H9 (cell line): ENCODE results near the gene PRMT6. TPM values are rescaled to one million over a fixed set of nuclear protein-coding genes. Genes with fewer than 3 reads are reported as not detected.

Experiments
- DNase-seq: peaks from one replicate; pipeline ENCODE4 v3.0.0-alpha.2; 2017
- H2AFZ ChIP-seq: one replicate; pipeline ENCODE4 v1.6.1; 2013; ENCODE audit warnings: mild to moderate bottlenecking, low read length, control low read depth, moderate library complexity
- H2AK5ac ChIP-seq: 2 replicates; pipeline ENCODE4 v1.6.1; 2013; ENCODE audit warnings: low read length, control low read depth, mixed read lengths; ENCODE audit not compliant: insufficient read length
- H2BK120ac ChIP-seq: one replicate; pipeline ENCODE4 v1.6.1; 2013; ENCODE audit warnings: low read depth, mild to moderate bottlenecking, low read length, control low read depth, inconsistent platforms; ENCODE audit not compliant: poor library complexity, severe bottlenecking
- H2BK12ac ChIP-seq: 2 replicates; pipeline ENCODE4 v1.6.1; 2013; ENCODE audit warnings: low read length, control low read depth, mixed read lengths, low read depth; ENCODE audit not compliant: insufficient read length
- H2BK15ac ChIP-seq: 2 replicates; pipeline ENCODE4 v1.6.1; 2013; ENCODE audit warnings: low read depth, low read length, control low read depth
- H2BK20ac ChIP-seq: one replicate; pipeline ENCODE4 v1.6.1; 2013; ENCODE audit warnings: low read depth, mild to moderate bottlenecking, low read length, control low read depth, inconsistent platforms; ENCODE audit not compliant: poor library complexity, severe bottlenecking
- H2BK5ac ChIP-seq: 2 replicates; pipeline ENCODE4 v1.6.1; 2013; ENCODE audit warnings: low read length, control low read depth, mixed read lengths; ENCODE audit not compliant: insufficient read length
- H3K14ac ChIP-seq: 2 replicates; pipeline ENCODE4 v1.6.1; 2013; ENCODE audit warnings: low read length, control low read depth; ENCODE audit not compliant: insufficient read depth
- H3K18ac ChIP-seq: 2 replicates; pipeline ENCODE4 v1.6.1; 2013; ENCODE audit warnings: low read depth, mild to moderate bottlenecking, mixed read lengths, low read length, control low read depth; ENCODE audit not compliant: insufficient read length
- H3K23ac ChIP-seq: 2 replicates; pipeline ENCODE4 v1.6.1; 2013; ENCODE audit warnings: low read length, control low read depth, mixed read lengths, low read depth; ENCODE audit not compliant: insufficient read length
- H3K23me2 ChIP-seq: 2 replicates; pipeline ENCODE4 v1.6.1; 2013; ENCODE audit warnings: low read depth, mild to moderate bottlenecking, mixed read lengths, low read length, control low read depth; ENCODE audit not compliant: insufficient read length, poor library complexity, severe bottlenecking
- H3K27ac ChIP-seq: 2 replicates; pipeline ENCODE4 v1.5.1; 2013; ENCODE audit warnings: low read length, control low read depth, mixed read lengths, low read depth; ENCODE audit not compliant: insufficient read length
- H3K27me3 ChIP-seq: 2 replicates; pipeline ENCODE4 v1.6.1; 2013; ENCODE audit warnings: low read length, control low read depth, inconsistent platforms; ENCODE audit not compliant: insufficient read depth
- H3K4ac ChIP-seq: 2 replicates; pipeline ENCODE4 v1.6.1; 2013; ENCODE audit warnings: low read depth, mild to moderate bottlenecking, control low read depth, inconsistent platforms, low read length, moderate library complexity
- H3K4me1 ChIP-seq: 2 replicates; pipeline ENCODE4 v1.6.1; 2013; ENCODE audit warnings: low read length, control low read depth, inconsistent platforms; ENCODE audit not compliant: insufficient read depth
- H3K4me2 ChIP-seq: 2 replicates; pipeline ENCODE4 v1.6.1; 2013; ENCODE audit warnings: low read length, control low read depth, mixed read lengths; ENCODE audit not compliant: insufficient read length, insufficient read depth
- H3K56ac ChIP-seq: 2 replicates; pipeline ENCODE4 v1.6.1; 2013; ENCODE audit warnings: low read depth, mild to moderate bottlenecking, mixed read lengths, low read length, control low read depth; ENCODE audit not compliant: insufficient read length
- H3K79me1 ChIP-seq: 2 replicates; pipeline ENCODE4 v1.6.1; 2013; ENCODE audit warnings: low read depth, mild to moderate bottlenecking, moderate library complexity, low read length, control low read depth, inconsistent platforms; ENCODE audit not compliant: insufficient read depth, poor library complexity, severe bottlenecking
- H3K79me2 ChIP-seq: 2 replicates; pipeline ENCODE4 v1.6.1; 2013; ENCODE audit warnings: low read length, control low read depth, inconsistent platforms; ENCODE audit not compliant: insufficient read depth
- H3K9ac ChIP-seq: 2 replicates; pipeline ENCODE4 v1.6.1; 2013; ENCODE audit warnings: low read length, control low read depth, mixed read lengths; ENCODE audit not compliant: insufficient read length; ENCODE audit errors: extremely low read depth
- H3K9me3 ChIP-seq: one replicate; pipeline ENCODE4 v1.6.1; 2013; ENCODE audit warnings: low read depth, low read length, inconsistent platforms; ENCODE audit not compliant: control insufficient read depth
- H3T11ph ChIP-seq: one replicate; pipeline ENCODE4 v1.6.1; 2013; ENCODE audit warnings: mild to moderate bottlenecking, low read length, control low read depth, inconsistent platforms
- H4K20me1 ChIP-seq: one replicate; pipeline ENCODE4 v1.6.1; 2013; ENCODE audit not compliant: control insufficient read depth, insufficient read length, insufficient read depth
- H4K5ac ChIP-seq: 2 replicates; pipeline ENCODE4 v1.6.1; 2013; ENCODE audit warnings: low read depth, mild to moderate bottlenecking, mixed read lengths, low read length, control low read depth; ENCODE audit not compliant: insufficient read length
- H4K8ac ChIP-seq: replicated peaks from 2 replicates; pipeline ENCODE4 v1.6.1; 2013; ENCODE audit warnings: low read length, control low read depth, mixed read lengths, low read depth; ENCODE audit not compliant: insufficient read length
- H4K91ac ChIP-seq: 2 replicates; pipeline ENCODE4 v1.6.1; 2013; ENCODE audit warnings: low read depth, mild to moderate bottlenecking, moderate library complexity, mixed read lengths, low read length, control low read depth; ENCODE audit not compliant: insufficient read length
- H3K27ac Mint-ChIP-seq, 3 experiments: 2 replicates in 2 of 3; 3 replicates in 1 of 3; pipeline ENCODE4 v1.8.0; 2020 to 2021; ENCODE audit warnings: mixed read lengths in 3 of 3, mild to moderate bottlenecking in 1 of 3, moderate library complexity in 1 of 3
- H3K27me3 Mint-ChIP-seq: 2 replicates; pipeline ENCODE4 v1.8.0; 2021; ENCODE audit warnings: low read depth, mild to moderate bottlenecking, moderate library complexity, mixed read lengths
- H3K36me3 Mint-ChIP-seq, 3 experiments: 2 replicates in 2 of 3; 3 replicates in 1 of 3; pipeline ENCODE4 v1.8.0; 2020 to 2021; ENCODE audit warnings: low read depth in 3 of 3, mixed read lengths in 3 of 3; ENCODE audit not compliant: insufficient read depth in 1 of 3
- H3K4me1 Mint-ChIP-seq, 2 experiments: 2 replicates each; pipeline ENCODE4 v1.8.0; 2020; ENCODE audit warnings: mixed read lengths in 2 of 2
- H3K4me3 Mint-ChIP-seq, 2 experiments: 2 replicates in 1 of 2; 3 replicates in 1 of 2; pipeline ENCODE4 v1.8.0; 2020 to 2021; ENCODE audit warnings: mild to moderate bottlenecking in 2 of 2, mixed read lengths in 2 of 2, moderate library complexity in 1 of 2
- H3K9me3 Mint-ChIP-seq, 2 experiments: 2 replicates in 1 of 2; 3 replicates in 1 of 2; pipeline ENCODE4 v1.8.0; 2020; ENCODE audit warnings: mild to moderate bottlenecking in 2 of 2, mixed read lengths in 2 of 2, moderate library complexity in 1 of 2
- CTCF ChIP-seq: fragments of 200-600 bp; sonication (generic); conservative IDR thresholded peaks from 3 replicates; pipeline ENCODE4 v1.8.0; 2021; ENCODE audit warnings: antibody characterized with exemption, mild to moderate bottlenecking
- WGBS: extraction: QIAGEN DNeasy Blood & Tissue Kit; methylation state at CpG from one replicate; pipeline ENCODE4 v1.1.7; 2013; ENCODE audit warnings: missing lambda C conversion rate, low lambda C conversion rate, mixed read lengths; ENCODE audit not compliant: insufficient read length; ENCODE audit errors: extremely low coverage; 5-methylcytosine and 5-hydroxymethylcytosine counted together
- total RNA-seq: library from RNA; stranded (reverse); gene quantifications from 2 replicates; pipeline ENCODE4 v1.2.1, GENCODE V29; 2021

Gene PRMT6
- total RNA-seq, 1 experiment from 2014 or later = 37.5 TPM

GRCh38 chr1:107105914-107106313 lies 49.4 kb downstream of the PRMT6 start:
- no peak overlapping the region for H2BK5ac ChIP-seq
- Mint-ChIP-seq H3K27ac (no peak overlapping the region), H3K36me3 (no peaks in the 10 kb centered on the region), H3K4me3 (no peak overlapping the region), H3K9me3 (no peaks in the 10 kb centered on the region), H3K27me3 (no peaks in the 10 kb centered on the region), H3K4me1 (peaks cover 7 to 10% of the 10 kb centered on the region in 2 experiments)
- H3K14ac ChIP-seq = no peak overlapping the region
- no peaks in the 10 kb centered on the region for H3K23me2 ChIP-seq
- H4K20me1 ChIP-seq = no peaks in the 10 kb centered on the region
- H2BK12ac ChIP-seq = no peak overlapping the region
- H3K9ac ChIP-seq = no peak overlapping the region
- H4K91ac ChIP-seq = no peak overlapping the region
- no peak overlapping the region for H3K4me2 ChIP-seq
- DNase-seq = no peak
- no peak for TF ChIP-seq CTCF
- no peaks in the 10 kb centered on the region for H3K4me1 ChIP-seq
- H3K79me1 ChIP-seq = no peaks in the 10 kb centered on the region
- WGBS = no CpG with 5 or more reads among the region's 3 CpGs
- H3K27ac ChIP-seq = no peak overlapping the region
- no peaks in the 10 kb centered on the region for H3K79me2 ChIP-seq
- no peak overlapping the region for H3K4ac ChIP-seq
- no peak overlapping the region for H2BK15ac ChIP-seq
- H4K5ac ChIP-seq = no peak overlapping the region
- H3K9me3 ChIP-seq = no peaks in the 10 kb centered on the region
- H3K27me3 ChIP-seq = no peaks in the 10 kb centered on the region
- H2BK20ac ChIP-seq = no peak overlapping the region
- no peak overlapping the region for H2AK5ac ChIP-seq
- H3K18ac ChIP-seq = no peak overlapping the region
- H2BK120ac ChIP-seq = no peak overlapping the region
- no peak overlapping the region for H3T11ph ChIP-seq
- H4K8ac ChIP-seq = no peak overlapping the region
- H3K56ac ChIP-seq = no peak overlapping the region
- no peak overlapping the region for H2AFZ ChIP-seq
- no peak overlapping the region for H3K23ac ChIP-seq

Other genes starting within 250 kb of the PRMT6 start
- gene NTNG1, start 84.4 kb downstream of the PRMT6 start, total RNA-seq = 1.0 and 1.5 TPM in 2 replicates